HepG2 (cell line): ENCODE measurements around the gene CFAP221. TPM values are rescaled to one million over a fixed set of nuclear protein-coding genes. Genes with fewer than 3 reads are reported as not detected.

ENCODE experiments used
- ATF7 ChIP-seq, 2 experiments: fragments of 450-650 bp in 1 of 2; sonication (generic) in 1 of 2; formaldehyde crosslinking in 1 of 2; IDR thresholded peaks; 2 replicates each; pipeline versions ENCODE4 v1.4.0 to v1.6.1; 2016 to 2020; ENCODE audit warnings: antibody characterized with exemption in 1 of 2, mild to moderate bottlenecking in 1 of 2, missing genetic modification reagents in 1 of 2
- ELF3 ChIP-seq: IDR thresholded peaks from 2 replicates; pipeline ENCODE4 v1.6.1; 2016; ENCODE audit warnings: missing genetic modification reagents, missing compliant biosample characterization
- HNF4G ChIP-seq, 2 experiments: sonication (generic) in 1 of 2; formaldehyde crosslinking in 1 of 2; IDR thresholded peaks; 2 replicates each; pipeline versions ENCODE4 v1.4.0 to v1.6.1; 2011 to 2020; ENCODE audit warnings: borderline replicate concordance in 2 of 2, low read depth in 2 of 2, mild to moderate bottlenecking in 2 of 2, low read length in 1 of 2, missing genetic modification reagents in 1 of 2, moderate library complexity in 1 of 2
- HOXD1 ChIP-seq: sonication (generic); formaldehyde crosslinking; IDR thresholded peaks from 2 replicates; pipeline ENCODE4 v1.5.0; 2020; ENCODE audit warnings: missing genetic modification reagents
- IKZF4 ChIP-seq: sonication (generic); formaldehyde crosslinking; IDR thresholded peaks from 2 replicates; pipeline ENCODE4 v1.5.1; 2020; ENCODE audit warnings: borderline replicate concordance, mild to moderate bottlenecking, low read depth, missing genetic modification reagents; ENCODE audit errors: not compliant biosample characterization
- NFKB2 ChIP-seq: sonication (generic); formaldehyde crosslinking; IDR thresholded peaks from 2 replicates; pipeline ENCODE4 v1.4.0; 2020; ENCODE audit warnings: missing genetic modification reagents, borderline replicate concordance
- NPAS2 ChIP-seq: sonication (generic); formaldehyde crosslinking; IDR thresholded peaks from 2 replicates; pipeline ENCODE4 v1.8.0; 2022; ENCODE audit warnings: mild to moderate bottlenecking, missing genetic modification reagents, borderline replicate concordance
- PHF21A ChIP-seq: sonication (generic); formaldehyde crosslinking; IDR thresholded peaks from 2 replicates; pipeline ENCODE4 v1.5.0; 2020; ENCODE audit warnings: mild to moderate bottlenecking, missing genetic modification reagents
- SIX1 ChIP-seq: sonication (generic); formaldehyde crosslinking; IDR thresholded peaks from 2 replicates; pipeline ENCODE4 v1.4.0; 2020; ENCODE audit warnings: missing genetic modification reagents, borderline replicate concordance
- TBL1XR1 ChIP-seq: fragments of 150-350 bp; IDR thresholded peaks from 2 replicates; pipeline ENCODE4 v1.6.1; 2014; ENCODE audit warnings: borderline replicate concordance, low read length; ENCODE audit not compliant: partially characterized antibody
- U2AF2 ChIP-seq: fragments of 200-400 bp; formaldehyde crosslinking; IDR thresholded peaks from 2 replicates; pipeline ENCODE4 v1.6.1; 2017; ENCODE audit warnings: low read depth, mild to moderate bottlenecking, low read length
- ZBTB3 ChIP-seq: sonication (generic); formaldehyde crosslinking; IDR thresholded peaks from 2 replicates; pipeline ENCODE4 v1.4.0; 2020; ENCODE audit warnings: low read depth, mild to moderate bottlenecking, moderate library complexity, missing genetic modification reagents, borderline replicate concordance
- ZBTB7A ChIP-seq: sonication (generic); formaldehyde crosslinking; IDR thresholded peaks from 2 replicates; pipeline ENCODE4 v1.8.0; 2022; ENCODE audit warnings: mild to moderate bottlenecking, missing genetic modification reagents
- ZNF121 ChIP-seq: sonication (generic); formaldehyde crosslinking; IDR thresholded peaks from 2 replicates; pipeline ENCODE4 v1.5.0; 2020; ENCODE audit warnings: mild to moderate bottlenecking, missing genetic modification reagents
- ZNF350 ChIP-seq: sonication (generic); formaldehyde crosslinking; IDR thresholded peaks from 2 replicates; pipeline ENCODE4 v1.4.0; 2020; ENCODE audit warnings: mild to moderate bottlenecking, low read depth, missing genetic modification reagents, borderline replicate concordance
- ZNF616 ChIP-seq: sonication (generic); formaldehyde crosslinking; IDR thresholded peaks from 2 replicates; pipeline ENCODE4 v1.5.0; 2020; ENCODE audit warnings: low read depth, mild to moderate bottlenecking, missing genetic modification reagents
- ZSCAN31 ChIP-seq: sonication (generic); formaldehyde crosslinking; IDR thresholded peaks from 2 replicates; pipeline ENCODE4 v1.5.0; 2020; ENCODE audit warnings: low read depth, mild to moderate bottlenecking, missing genetic modification reagents
- polyA plus RNA-seq, 8 experiments: library from polyadenylated mRNA; depleted of rRNA in 3 of 8; stranded (reverse) in 7 of 8; unstranded in 1 of 8; fragments of >200 nt; fragmentation: Illumina TruSeq in 4 of 8; extraction: Trizol in 4 of 8; gene quantifications; 2 replicates each; pipeline versions ENCODE4 v1.2.1 to v1.2.3, GENCODE V29; 2011 to 2016; ENCODE audit warnings: low read depth in 4 of 8, missing spikeins in 1 of 8, mixed read lengths in 1 of 8; ENCODE audit not compliant: insufficient read depth in 1 of 8
- total RNA-seq, 5 experiments: library from RNA; depleted of rRNA; stranded (reverse); fragments of >200 nt; fragmentation: Illumina TruSeq; extraction: Trizol; gene quantifications; 2 replicates each; pipeline ENCODE4 v1.2.3, GENCODE V29; 2016; ENCODE audit warnings: low read depth in 1 of 5
- TF ChIP-seq, protein P1 (sequence below): sonication (generic); formaldehyde crosslinking; IDR thresholded peaks from 2 replicates; pipeline ENCODE4 v1.4.0; 2020; ENCODE audit warnings: mild to moderate bottlenecking, missing genetic modification reagents, borderline replicate concordance
- TF ChIP-seq, protein P2 (sequence below): conservative IDR thresholded peaks from 2 replicates; pipeline ENCODE4 v1.6.1; 2018; ENCODE audit warnings: missing genetic modification reagents
- TF ChIP-seq, protein P3 (sequence below): IDR thresholded peaks from 2 replicates; pipeline ENCODE4 v1.6.1; 2016; ENCODE audit warnings: low read depth, control low read depth

The CFAP221 gene
- total and polyA plus RNA-seq, 2 of the 13 experiments (the other 11 are each of a cell fraction or from before 2014, with no cell fraction given), result not detected

DNA sequence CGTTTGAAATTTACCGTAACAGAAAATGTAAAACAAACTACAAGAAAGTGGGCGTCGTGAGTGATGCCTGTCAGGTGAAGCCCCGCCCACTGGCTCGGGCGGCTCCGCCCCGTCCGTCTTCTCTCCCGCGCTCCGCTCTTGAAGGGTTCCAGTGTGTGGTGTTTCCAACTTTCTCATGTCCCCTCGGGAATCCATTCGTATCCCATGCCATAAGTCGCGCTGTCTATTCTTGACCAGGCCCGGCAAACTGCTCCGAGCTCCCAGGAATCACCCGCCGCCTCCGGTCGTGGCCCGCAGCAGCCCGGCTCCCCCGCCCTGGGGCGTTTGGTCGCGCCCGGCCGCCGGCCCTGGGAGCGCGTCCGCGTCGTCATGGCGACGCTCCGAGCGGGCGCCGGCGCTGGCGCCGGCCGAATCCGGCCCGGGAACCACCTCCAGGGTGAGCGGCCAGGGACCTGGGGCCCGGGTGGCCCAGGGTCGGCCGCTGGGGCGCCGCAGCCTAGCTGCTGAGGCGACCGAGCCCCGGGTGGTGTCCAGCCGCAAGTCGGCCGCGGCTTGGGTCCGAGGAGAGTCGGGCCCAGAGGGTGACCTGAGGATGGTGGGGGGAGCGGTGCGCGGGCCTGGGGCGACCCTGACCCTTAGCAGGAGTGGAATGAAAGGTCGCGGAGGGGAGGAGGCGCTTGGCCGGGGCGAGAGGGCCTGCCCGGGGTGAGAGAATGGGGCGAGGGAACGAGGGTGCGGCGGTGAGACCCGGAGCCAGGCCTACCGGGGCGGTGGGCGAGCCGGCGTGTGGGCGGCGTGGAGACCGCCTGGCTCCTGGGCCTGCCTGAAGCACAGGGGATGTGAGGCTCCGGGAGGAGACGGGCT is at the start of gene CFAP221 (continued):
- TF ChIP-seq, protein P1, sequence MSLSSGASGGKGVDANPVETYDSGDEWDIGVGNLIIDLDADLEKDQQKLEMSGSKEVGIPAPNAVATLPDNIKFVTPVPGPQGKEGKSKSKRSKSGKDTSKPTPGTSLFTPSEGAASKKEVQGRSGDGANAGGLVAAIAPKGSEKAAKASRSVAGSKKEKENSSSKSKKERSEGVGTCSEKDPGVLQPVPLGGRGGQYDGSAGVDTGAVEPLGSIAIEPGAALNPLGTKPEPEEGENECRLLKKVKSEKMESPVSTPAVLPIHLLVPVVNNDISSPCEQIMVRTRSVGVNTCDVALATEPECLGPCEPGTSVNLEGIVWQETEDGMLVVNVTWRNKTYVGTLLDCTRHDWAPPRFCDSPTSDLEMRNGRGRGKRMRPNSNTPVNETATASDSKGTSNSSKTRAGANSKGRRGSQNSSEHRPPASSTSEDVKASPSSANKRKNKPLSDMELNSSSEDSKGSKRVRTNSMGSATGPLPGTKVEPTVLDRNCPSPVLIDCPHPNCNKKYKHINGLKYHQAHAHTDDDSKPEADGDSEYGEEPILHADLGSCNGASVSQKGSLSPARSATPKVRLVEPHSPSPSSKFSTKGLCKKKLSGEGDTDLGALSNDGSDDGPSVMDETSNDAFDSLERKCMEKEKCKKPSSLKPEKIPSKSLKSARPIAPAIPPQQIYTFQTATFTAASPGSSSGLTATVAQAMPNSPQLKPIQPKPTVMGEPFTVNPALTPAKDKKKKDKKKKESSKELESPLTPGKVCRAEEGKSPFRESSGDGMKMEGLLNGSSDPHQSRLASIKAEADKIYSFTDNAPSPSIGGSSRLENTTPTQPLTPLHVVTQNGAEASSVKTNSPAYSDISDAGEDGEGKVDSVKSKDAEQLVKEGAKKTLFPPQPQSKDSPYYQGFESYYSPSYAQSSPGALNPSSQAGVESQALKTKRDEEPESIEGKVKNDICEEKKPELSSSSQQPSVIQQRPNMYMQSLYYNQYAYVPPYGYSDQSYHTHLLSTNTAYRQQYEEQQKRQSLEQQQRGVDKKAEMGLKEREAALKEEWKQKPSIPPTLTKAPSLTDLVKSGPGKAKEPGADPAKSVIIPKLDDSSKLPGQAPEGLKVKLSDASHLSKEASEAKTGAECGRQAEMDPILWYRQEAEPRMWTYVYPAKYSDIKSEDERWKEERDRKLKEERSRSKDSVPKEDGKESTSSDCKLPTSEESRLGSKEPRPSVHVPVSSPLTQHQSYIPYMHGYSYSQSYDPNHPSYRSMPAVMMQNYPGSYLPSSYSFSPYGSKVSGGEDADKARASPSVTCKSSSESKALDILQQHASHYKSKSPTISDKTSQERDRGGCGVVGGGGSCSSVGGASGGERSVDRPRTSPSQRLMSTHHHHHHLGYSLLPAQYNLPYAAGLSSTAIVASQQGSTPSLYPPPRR, result peak; percentile 5; the same call in 1 of the 2 replicates
- TF ChIP-seq, protein P2, sequence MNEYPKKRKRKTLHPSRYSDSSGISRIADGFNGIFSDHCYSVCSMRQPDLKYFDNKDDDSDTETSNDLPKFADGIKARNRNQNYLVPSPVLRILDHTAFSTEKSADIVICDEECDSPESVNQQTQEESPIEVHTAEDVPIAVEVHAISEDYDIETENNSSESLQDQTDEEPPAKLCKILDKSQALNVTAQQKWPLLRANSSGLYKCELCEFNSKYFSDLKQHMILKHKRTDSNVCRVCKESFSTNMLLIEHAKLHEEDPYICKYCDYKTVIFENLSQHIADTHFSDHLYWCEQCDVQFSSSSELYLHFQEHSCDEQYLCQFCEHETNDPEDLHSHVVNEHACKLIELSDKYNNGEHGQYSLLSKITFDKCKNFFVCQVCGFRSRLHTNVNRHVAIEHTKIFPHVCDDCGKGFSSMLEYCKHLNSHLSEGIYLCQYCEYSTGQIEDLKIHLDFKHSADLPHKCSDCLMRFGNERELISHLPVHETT (CRISPR knock-in tag), result no peak
- no peak for TF ChIP-seq SIX1 (CRISPR knock-in tag)
- peak; percentile 82 for TF ChIP-seq ATF7 (IDR thresholded peaks at IDR 0.05)
- no peak for TF ChIP-seq ATF7 (CRISPR knock-in tag; IDR thresholded peaks at IDR 0.05)
- no peak for TF ChIP-seq IKZF4 (CRISPR knock-in tag)
- peak; percentile 35; the same call in 1 of the 2 replicates for TF ChIP-seq NFKB2 (CRISPR knock-in tag)
- TF ChIP-seq PHF21A (CRISPR knock-in tag), result peak; percentile 31; the same call in 1 of the 2 replicates
- no peak for TF ChIP-seq HOXD1 (CRISPR knock-in tag)
- TF ChIP-seq ZNF616 (CRISPR knock-in tag), result 0 out of 2 replicates have a peak, but pooled peaks have one; percentile 58
- no peak; the same call in 1 of the 2 replicates for TF ChIP-seq ZNF350 (CRISPR knock-in tag)
- TF ChIP-seq HNF4G (IDR thresholded peaks at IDR 0.05; ENCODE audit: borderline replicate concordance, low read depth, low read length), result no peak
- no peak for TF ChIP-seq HNF4G (CRISPR knock-in tag; IDR thresholded peaks at IDR 0.05; ENCODE audit: borderline replicate concordance, low read depth)
- TF ChIP-seq U2AF2, result 0 out of 2 replicates have a peak, but pooled peaks have one; percentile 81
- TF ChIP-seq TBL1XR1, result peak; percentile 16
- TF ChIP-seq, protein P3, sequence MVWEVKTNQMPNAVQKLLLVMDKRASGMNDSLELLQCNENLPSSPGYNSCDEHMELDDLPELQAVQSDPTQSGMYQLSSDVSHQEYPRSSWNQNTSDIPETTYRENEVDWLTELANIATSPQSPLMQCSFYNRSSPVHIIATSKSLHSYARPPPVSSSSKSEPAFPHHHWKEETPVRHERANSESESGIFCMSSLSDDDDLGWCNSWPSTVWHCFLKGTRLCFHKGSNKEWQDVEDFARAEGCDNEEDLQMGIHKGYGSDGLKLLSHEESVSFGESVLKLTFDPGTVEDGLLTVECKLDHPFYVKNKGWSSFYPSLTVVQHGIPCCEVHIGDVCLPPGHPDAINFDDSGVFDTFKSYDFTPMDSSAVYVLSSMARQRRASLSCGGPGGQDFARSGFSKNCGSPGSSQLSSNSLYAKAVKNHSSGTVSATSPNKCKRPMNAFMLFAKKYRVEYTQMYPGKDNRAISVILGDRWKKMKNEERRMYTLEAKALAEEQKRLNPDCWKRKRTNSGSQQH (CRISPR knock-in tag), result no peak
- TF ChIP-seq ZSCAN31 (CRISPR knock-in tag), result peak; percentile 49; the same call in 1 of the 2 replicates
- TF ChIP-seq ZNF121 (CRISPR knock-in tag), result no peak
- TF ChIP-seq NPAS2 (CRISPR knock-in tag), result no peak
- no peak for TF ChIP-seq ELF3 (CRISPR knock-in tag)
- TF ChIP-seq ZBTB7A (CRISPR knock-in tag), result 0 out of 2 replicates have a peak, but pooled peaks have one; percentile 17
- no peak for TF ChIP-seq ZBTB3
